ENCODE data around the gene ASB7.

The ASB7 gene, protein sequence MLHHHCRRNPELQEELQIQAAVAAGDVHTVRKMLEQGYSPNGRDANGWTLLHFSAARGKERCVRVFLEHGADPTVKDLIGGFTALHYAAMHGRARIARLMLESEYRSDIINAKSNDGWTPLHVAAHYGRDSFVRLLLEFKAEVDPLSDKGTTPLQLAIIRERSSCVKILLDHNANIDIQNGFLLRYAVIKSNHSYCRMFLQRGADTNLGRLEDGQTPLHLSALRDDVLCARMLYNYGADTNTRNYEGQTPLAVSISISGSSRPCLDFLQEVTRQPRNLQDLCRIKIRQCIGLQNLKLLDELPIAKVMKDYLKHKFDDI

DNA sequence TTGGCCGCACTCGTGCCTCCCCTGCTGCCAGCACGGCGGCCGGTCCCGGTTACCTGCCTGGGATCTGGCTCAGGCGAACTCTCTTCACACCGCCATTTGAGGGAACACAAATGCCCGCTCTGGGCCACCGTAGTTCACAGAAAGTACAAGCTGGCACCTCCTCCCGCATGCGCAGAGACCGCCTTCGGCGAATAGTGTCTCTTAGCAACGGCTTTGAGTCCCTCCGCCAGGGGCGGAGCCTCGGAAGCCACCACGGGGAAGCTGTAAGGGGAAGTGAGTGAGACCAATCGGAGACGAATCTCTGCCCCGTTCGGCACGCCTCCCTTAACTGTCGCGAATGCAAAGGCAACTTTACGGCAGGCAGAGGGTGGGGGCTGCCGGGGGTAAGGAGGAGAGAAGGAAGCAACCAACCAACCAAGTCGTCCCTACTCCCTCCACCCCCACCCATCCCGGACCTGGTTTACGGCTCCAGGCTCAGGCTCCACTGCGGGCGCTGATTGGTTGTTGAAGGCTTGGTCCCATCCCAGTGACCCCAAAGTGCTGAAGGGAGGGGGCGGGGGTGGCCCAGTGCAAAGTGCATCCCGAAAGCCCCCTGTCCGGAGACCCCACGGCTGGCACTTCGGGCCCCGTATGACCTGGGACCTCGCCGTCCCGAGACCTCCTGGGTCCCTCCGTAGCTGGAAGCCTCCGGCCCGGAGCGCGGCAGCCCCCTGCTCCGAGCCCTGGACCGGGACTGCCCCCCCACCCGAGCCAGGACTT lies at the start of gene ASB7, which contains the start of gene LINS1:
Gene ASB7, plus strand, starts transcription at position 526 of the 759 bp plus-strand sequence. CDS start 9,628 bp downstream, outside the sequence.
Gene LINS1, minus strand, starts transcription at position 121 of the 759 bp plus-strand sequence. CDS start 21,342 bp downstream, outside the sequence.
- POLR2A ChIA-PET: interaction anchor here (0.8 kb wide), 1 partner anchor 9 kb away, joined by 3 read pairs; no protein-coding TSS in a partner anchor
- TF ChIP-seq, protein P1, sequence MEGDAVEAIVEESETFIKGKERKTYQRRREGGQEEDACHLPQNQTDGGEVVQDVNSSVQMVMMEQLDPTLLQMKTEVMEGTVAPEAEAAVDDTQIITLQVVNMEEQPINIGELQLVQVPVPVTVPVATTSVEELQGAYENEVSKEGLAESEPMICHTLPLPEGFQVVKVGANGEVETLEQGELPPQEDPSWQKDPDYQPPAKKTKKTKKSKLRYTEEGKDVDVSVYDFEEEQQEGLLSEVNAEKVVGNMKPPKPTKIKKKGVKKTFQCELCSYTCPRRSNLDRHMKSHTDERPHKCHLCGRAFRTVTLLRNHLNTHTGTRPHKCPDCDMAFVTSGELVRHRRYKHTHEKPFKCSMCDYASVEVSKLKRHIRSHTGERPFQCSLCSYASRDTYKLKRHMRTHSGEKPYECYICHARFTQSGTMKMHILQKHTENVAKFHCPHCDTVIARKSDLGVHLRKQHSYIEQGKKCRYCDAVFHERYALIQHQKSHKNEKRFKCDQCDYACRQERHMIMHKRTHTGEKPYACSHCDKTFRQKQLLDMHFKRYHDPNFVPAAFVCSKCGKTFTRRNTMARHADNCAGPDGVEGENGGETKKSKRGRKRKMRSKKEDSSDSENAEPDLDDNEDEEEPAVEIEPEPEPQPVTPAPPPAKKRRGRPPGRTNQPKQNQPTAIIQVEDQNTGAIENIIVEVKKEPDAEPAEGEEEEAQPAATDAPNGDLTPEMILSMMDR (IDR thresholded peaks at IDR 0.05; ENCODE audit: insufficient read depth, low read length, missing control alignments): no peak
- CTCF ChIA-PET: interaction anchor here (0.9 to 1.0 kb wide), 2 partner anchors 29 to 406 kb away, joined by 4 to 6 read pairs; no protein-coding TSS in a partner anchor
- DNase-seq (ENCODE audit: low read depth, low spot score): peak; percentile 100
- H3K4me3 ChIP-seq (ENCODE audit: low read depth, low read length): peak within 1 kb of the TSS; percentile 91

DNA sequence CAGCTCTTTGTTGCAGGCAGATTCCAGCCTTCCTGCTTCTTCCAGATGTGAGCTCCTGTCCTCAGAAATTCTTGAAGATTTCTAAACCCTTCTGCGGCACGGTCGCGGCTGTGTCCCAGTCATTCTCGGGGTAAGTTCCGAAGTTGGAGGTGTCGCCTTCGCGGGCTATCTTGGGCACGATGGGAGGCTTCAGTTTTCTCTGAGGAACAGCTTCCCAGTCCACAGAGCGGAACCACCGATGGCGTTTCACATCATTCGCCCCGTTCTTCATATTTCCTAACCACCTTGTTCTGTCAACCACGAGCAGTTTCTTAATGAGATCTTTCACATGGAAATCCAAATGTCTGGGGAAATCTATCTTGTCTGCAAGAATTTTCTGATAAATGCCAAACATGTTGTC lies 48.9 kb upstream of the ASB7 start:
- H3K4me3 ChIP-seq (ENCODE audit: low read depth, low read length): no peak overlapping the region
- no peak for DNase-seq (ENCODE audit: low read depth, low spot score)
- ChIA-PET POLR2A (no interaction called here), CTCF (no interaction called here)
- TF ChIP-seq, protein P1 (IDR thresholded peaks at IDR 0.05; ENCODE audit: insufficient read depth, low read length, missing control alignments): no peak

DNA sequence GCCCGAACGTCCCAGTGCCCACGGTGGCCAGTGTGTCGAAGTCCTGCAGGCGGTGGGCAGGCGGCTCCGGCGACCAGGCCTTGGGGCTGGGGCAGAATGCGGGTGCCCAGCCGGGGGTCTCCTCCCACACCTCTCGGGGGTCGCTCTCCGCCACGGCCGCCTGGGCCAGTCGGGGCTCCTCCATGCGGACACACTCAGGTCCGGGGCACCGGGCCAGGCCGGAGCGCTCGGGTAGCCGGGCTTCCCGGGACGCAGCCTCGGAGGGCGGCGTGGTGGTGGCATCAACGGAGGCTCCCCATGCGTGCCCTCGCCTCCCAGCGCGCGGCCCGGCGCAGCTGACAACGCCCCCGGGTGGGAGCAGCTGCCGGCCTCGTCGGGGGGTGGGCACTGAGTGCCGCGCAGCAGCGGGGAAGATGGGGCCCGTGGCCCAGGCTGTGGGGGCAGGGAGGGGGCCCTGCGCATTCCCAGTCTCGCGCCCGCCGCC lies 43.6 kb upstream of the ASB7 start:
- CTCF ChIA-PET: no interaction called here
- POLR2A ChIA-PET: no interaction called here
- no peak overlapping the region for H3K4me3 ChIP-seq (ENCODE audit: low read depth, low read length)
- TF ChIP-seq, protein P1 (IDR thresholded peaks at IDR 0.05; ENCODE audit: insufficient read depth, low read length, missing control alignments): no peak
- DNase-seq (ENCODE audit: low read depth, low spot score): no peak

DNA sequence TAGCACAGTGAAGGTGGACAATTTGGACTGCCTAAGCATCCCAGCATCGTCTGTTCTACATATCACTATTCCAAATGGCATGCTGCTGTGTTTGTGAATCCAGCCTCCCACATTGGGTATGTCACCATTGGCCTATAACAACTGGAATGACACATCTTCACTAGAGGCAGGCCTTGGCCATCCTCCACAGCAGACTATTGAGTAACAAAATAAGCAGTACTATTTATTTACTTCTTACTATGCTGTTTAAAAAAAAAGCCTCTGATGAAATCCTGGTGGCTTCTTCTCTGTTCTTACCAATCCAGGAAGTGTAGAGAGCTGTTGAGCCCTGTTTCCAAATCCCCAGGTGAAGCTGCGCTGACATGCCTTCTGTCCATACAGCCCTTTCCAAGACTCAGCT lies 43.1 kb upstream of the ASB7 start:
- H3K4me3 ChIP-seq (ENCODE audit: low read depth, low read length): no peak overlapping the region
- TF ChIP-seq, protein P1 (IDR thresholded peaks at IDR 0.05; ENCODE audit: insufficient read depth, low read length, missing control alignments): no peak
- POLR2A ChIA-PET: no interaction called here
- CTCF ChIA-PET: no interaction called here
- DNase-seq (ENCODE audit: low read depth, low spot score): peak; percentile 52

DNA sequence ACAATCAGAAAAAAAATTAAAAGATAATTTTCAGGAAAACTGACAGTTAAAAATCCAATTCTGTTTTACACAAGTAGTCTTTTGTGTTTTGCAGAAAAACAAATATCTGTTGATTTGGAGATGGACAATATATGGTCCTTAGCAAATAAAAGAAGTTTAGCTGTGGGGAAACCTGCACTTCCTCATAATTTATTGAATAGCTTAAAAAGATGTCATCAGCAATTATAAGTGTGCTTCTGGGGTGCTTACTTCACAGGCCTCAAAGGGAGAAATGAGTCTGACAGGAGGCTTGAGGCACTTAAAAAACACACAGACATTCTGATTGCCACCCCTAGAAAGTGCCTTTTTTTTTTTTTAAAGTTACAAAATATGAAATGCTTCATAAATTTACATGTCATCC lies 42.1 kb upstream of the ASB7 start:
- CTCF ChIA-PET: no interaction called here
- no peak overlapping the region for H3K4me3 ChIP-seq (ENCODE audit: low read depth, low read length)
- POLR2A ChIA-PET: no interaction called here
- DNase-seq (ENCODE audit: low read depth, low spot score): no peak
- TF ChIP-seq, protein P1 (IDR thresholded peaks at IDR 0.05; ENCODE audit: insufficient read depth, low read length, missing control alignments): no peak

DNA sequence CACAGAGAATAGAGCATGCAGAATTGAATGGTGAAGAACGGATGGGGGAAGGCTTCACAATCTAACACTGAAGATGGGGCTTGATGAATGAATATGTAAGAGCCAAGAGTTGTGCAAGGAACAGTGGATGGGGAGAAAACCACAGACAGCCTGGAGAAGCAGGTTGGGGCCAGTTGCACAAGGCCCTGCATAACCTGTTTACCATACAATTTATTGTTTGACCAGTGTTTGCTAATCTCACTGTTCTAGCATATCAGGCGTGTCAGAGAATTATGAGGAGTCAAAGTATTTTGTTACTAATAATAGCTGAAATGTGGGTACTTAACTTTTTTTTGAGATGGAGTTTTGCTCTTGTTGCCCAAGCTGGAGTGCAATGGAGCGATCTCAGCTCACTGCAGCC lies 36.8 kb upstream of the ASB7 start:
- POLR2A ChIA-PET: no interaction called here
- TF ChIP-seq, protein P1 (IDR thresholded peaks at IDR 0.05; ENCODE audit: insufficient read depth, low read length, missing control alignments): no peak
- CTCF ChIA-PET: no interaction called here
- H3K4me3 ChIP-seq (ENCODE audit: low read depth, low read length): no peak overlapping the region
- DNase-seq (ENCODE audit: low read depth, low spot score): no peak
